Fibroblast of skin of right quadriceps (primary cell): ENCODE measurements around the gene ABCG1.

Experiments used
- DNase-seq: peaks from one replicate; pipeline ENCODE4 v3.0.0-alpha.2; 2013

Gene ABCG1

DNA sequence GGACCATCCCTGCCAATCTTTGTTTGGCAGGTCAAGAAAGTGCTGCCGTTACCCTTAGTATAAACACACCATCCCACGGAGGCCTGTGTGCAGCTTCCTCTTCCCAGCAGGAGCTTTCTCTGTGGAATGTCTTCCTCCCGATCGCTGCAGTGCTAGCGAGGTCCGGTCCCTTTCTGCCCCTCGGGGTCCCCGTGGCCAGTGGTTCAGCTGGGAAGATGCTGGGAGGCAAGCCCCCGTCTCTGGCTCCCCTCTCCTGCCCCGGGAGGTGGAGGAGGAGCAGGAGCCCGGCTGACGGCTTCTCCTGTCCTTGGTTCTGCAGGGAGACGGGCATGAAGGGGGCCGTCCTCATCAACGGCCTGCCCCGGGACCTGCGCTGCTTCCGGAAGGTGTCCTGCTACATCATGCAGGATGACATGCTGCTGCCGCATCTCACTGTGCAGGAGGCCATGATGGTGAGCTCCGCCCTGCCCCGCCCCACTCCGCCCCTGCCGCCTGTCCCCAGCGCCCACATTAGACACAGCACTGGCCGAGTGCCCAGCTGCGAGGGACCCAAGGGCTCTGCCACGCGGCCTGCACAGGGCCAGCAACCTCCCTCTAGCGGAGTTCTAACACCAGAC is 54.2 kb downstream of the ABCG1 start:
- no peak for DNase-seq

- no peak for DNase-seq
Measured at GRCh38 chr21:42276076-42276475, 57.1 kb downstream of the ABCG1 start.

GRCh38 chr21:42276526-42277154 is 57.7 kb downstream of the ABCG1 start:
- no peak for DNase-seq

DNA sequence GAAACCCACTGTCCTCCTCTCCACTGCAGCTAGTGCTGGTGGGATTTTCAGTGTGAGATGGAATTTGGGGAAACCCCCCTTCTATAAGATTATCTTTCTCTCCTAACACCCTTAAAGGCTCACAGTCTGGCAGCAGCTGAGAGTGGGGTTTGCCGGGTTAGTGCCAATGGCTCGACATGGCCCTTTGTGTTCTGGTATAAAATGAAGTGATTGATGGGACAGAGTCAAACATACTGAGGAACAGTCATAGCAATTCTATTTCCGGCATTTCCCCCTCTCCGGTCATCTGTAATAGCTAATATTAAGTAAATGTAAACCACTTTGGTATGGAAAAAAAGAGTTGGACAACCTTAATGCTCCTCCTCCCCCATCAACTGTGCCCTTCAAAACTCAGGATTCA is 58.7 kb downstream of the ABCG1 start:
- no peak for DNase-seq

- DNase-seq, result no peak
Measured at GRCh38 chr21:42278451-42279149, 59.7 kb downstream of the ABCG1 start.

GRCh38 chr21:42279341-42279871 is 60.5 kb downstream of the ABCG1 start:
- no peak for DNase-seq

DNA sequence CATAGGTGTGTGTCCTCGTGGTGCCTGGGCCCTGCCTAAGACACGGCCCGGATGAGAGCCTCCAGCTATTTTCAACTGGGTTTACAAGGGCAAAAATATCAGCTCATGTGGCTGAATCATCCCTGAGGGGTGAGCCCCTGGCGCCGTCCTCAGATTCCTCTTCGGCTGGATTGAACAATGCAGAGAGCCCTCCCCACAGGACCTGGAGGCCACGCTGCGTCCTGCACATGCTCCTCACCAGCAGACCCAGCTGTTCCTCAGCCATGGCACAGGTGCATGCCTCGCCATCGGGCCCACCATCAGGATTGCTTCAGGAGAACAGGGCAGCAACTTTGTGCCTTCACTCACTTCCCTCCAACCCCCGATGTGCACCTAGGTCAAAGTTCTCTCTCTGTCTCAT is 60.9 kb downstream of the ABCG1 start:
- DNase-seq, result no peak

GRCh38 chr21:42280356-42281180 is 61.6 kb downstream of the ABCG1 start:
- no peak for DNase-seq

DNA sequence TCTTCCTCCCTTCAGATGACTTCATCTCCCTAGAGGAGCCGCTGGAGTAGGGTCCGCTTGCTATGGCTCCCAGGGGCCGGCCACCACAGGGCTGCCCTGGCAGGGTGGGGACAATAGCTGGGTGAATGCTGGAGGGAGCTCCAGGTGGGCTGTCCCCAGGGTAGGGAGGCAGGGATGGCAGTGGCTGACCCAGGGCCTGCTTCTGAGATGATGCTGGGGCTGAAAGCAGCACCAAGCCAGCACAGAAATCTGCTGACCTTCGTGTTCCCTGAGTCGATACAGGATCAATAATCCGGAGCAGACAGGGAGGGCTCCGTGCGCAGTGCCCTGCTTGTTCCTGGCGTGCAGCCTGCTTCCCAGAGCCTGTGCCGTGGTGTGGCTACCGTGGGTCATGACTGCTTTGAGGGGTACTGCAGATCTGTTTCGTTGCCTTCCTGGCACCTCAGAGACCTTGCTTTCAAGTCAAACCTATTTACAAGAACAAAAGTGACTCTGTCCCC is 62.3 kb downstream of the ABCG1 start:
- DNase-seq, result no peak

- DNase-seq, result no peak
Measured at GRCh38 chr21:42282021-42282420, 63.1 kb downstream of the ABCG1 start.

GRCh38 chr21:42282715-42283114 is 63.8 kb downstream of the ABCG1 start:
- DNase-seq, result no peak

DNA sequence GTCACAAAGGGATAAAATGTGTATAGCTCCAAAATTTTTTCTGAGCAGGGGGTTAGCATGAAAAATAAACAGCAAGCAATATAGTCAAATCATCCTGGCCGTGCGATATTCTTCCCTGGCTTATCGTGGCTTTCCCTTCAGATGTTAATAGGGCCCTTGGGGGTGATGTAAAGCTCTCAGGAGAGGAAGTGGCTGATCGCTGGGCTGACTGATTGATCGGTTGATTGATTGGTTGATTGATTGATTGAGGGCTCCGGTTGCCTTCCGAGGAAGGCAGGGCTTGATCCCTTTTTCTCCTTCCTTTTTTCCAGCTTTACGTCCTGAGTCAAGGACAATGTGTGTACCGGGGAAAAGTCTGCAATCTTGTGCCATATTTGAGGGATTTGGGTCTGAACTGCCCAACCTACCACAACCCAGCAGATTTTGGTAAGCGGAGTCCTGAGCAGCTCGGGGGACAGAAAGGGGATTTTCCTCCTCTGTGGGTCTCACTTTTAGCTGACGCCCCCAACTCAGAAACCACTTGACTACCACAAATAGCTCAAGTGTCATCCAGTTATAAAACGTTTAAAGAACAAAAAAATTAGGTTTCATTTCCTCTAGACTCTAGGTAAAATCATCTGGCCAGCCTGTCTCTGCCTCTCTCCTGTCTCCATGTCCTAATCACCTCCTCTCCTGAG is 66.8 kb downstream of the ABCG1 start:
- no peak for DNase-seq

DNA sequence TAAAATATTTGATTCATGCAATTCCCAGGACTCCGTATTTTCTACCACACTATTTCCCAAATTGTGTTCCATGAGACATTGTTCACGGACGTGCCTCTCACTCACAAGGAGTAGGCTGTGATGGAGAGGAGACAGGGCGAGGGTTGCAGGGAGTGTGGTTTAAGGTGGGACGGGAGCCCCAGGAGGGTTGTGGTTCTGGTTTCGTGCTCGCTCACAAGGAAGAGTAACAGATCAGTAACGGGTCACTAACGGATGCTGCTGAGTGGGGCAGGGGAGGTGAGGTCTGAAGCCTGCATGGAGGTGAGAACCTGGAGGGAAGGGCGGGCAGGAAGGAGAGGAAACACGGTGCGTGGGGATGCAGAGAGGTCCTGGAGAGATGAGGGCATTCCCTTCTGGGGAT is 67.5 kb downstream of the ABCG1 start:
- no peak for DNase-seq

GRCh38 chr21:42287193-42288083 is 68.5 kb downstream of the ABCG1 start:
- no peak for DNase-seq

DNA sequence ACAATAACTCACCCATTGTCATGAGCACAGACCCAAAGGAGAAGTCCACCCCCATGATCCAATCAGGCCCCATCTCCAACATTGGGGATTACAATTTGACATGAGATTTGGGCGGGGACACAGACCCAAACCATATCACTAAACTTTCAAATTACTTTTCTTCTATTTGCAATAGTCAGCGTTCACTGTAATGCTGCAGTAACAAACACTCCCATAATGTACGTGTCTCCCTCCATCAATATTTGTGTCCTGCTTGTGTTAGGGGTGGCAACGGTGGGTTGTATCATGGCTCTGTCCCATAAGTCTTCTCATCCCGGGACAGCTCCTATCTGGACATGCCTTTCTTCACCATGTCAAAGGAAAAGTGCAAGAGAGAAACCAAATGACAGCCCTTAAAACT is 70.0 kb downstream of the ABCG1 start:
- no peak for DNase-seq

DNA sequence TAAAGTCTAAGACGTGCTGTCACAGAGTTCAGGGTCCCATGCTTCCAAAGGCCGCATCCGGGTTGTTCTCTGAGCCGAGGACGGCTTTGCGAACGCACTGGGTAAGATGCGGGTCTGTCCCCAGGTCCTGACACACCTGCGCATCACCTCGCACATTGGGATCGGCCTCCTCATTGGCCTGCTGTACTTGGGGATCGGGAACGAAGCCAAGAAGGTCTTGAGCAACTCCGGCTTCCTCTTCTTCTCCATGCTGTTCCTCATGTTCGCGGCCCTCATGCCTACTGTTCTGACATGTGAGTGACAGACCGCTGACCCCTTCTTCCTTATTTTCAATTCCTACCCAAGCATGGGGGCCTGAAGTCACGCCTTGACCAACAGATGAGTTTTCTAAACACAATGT is 71.0 kb downstream of the ABCG1 start:
- no peak for DNase-seq

- DNase-seq, result no peak
Measured at GRCh38 chr21:42290505-42290904, 71.6 kb downstream of the ABCG1 start.

DNA sequence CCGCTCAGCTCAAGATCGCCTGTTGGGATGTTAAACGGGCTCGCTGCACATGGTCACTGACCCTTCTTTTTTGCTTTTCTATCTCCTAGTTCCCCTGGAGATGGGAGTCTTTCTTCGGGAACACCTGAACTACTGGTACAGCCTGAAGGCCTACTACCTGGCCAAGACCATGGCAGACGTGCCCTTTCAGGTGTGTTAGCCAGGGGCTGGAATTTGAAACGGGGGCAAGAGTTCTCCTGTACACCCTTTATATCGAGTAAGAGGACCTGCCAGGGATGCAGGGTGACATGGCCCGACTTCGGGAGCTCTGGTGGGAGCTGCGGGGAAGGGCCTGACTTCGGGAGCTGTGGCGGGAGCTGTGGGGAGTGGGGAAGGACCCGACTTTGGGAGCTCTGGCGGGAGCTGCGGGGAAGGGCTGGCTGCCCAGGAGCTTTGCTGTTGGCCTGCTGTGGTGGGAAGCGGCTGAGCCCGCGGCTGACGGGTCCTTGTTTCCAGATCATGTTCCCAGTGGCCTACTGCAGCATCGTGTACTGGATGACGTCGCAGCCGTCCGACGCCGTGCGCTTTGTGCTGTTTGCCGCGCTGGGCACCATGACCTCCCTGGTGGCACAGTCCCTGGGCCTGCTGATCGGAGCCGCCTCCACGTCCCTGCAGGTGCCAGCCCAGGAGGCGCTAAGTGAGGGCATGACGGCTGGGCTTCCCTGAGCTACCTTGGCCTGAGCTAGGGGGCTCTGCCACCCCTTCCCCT is 72.2 kb downstream of the ABCG1 start:
- DNase-seq, result no peak

- no peak for DNase-seq
Measured at GRCh38 chr21:42291751-42292562, 73.0 kb downstream of the ABCG1 start.
